Activated T-helper 17 cell treated with anti-CD3 and anti-CD28 coated beads, Interleukin-2, amount 50 U/mL, for 72 hours (primary cell): ENCODE measurements around the gene SLCO4A1. TPM values are rescaled to one million over a fixed set of nuclear protein-coding genes. Genes with fewer than 3 reads are reported as not detected.

Experiments
- ATAC-seq: fragments of 150-1000 bp; cut with Tn5 transposase; replicated peaks from 2 replicates; pipeline ENCODE4 v1.10.0; 2021; ENCODE audit warnings: mild to moderate bottlenecking, moderate library complexity
- H3K27ac Mint-ChIP-seq: one replicate; pipeline ENCODE4 v1.8.0; 2022; ENCODE audit warnings: mixed read lengths
- H3K27me3 Mint-ChIP-seq: one replicate; pipeline ENCODE4 v1.8.0; 2022; ENCODE audit warnings: mixed read lengths
- H3K36me3 Mint-ChIP-seq: one replicate; pipeline ENCODE4 v1.8.0; 2022; ENCODE audit warnings: low read depth, mild to moderate bottlenecking, mixed read lengths
- H3K4me1 Mint-ChIP-seq: one replicate; pipeline ENCODE4 v1.8.0; 2022; ENCODE audit warnings: mixed read lengths
- H3K4me3 Mint-ChIP-seq: one replicate; pipeline ENCODE4 v1.8.0; 2022; ENCODE audit warnings: mild to moderate bottlenecking, mixed read lengths
- H3K9me3 Mint-ChIP-seq: one replicate; pipeline ENCODE4 v1.8.0; 2022; ENCODE audit warnings: mixed read lengths
- total RNA-seq, 2 donors: library from RNA; stranded (reverse); gene quantifications; one replicate each; pipeline ENCODE4 v1.2.3, GENCODE V29; 2022

The SLCO4A1 gene
- total RNA-seq, 2 donors from 2014 or later, result 41.1 to 53.6 TPM

DNA sequence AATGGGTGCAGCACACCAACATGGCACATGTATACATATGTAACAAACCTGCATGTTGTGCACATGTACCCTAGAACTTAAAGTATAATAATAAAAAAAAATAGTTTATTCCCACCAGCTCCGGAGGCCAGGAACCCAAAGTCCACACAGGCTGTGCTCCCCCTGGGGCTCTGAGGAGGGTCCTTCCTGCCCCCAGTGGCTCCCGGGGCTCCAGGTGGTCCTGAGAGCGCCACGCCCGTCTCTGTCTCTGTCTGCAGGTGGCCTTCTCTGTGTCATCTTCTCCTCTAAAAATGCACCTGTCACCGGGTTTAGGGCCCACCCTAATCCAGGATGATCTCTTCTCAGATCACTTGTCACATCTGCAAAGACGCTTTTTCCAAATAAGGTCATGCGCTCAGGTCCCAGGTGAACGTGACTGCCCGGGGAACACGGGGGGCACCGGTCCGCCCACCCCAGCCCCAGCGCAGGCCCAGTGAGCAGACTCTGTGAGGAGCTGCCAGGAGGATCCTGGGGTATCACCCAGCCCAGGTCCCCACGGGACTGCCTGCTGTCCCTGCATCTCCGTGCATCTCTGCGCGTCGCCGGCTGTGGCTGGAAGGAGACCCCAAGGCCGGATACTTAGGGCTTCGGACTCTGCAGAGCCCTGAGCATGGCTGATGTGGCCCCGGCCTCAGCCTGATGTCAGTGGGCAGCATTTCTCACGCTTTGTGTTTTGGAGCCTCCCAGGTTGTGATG lies 11.8 kb downstream of the SLCO4A1 start:
- Mint-ChIP-seq H3K36me3 (peaks cover 33% of the 10 kb centered on the region), H3K9me3 (no peaks in the 10 kb centered on the region), H3K4me3 (no peak overlapping the region), H3K4me1 (peaks cover 25% of the 10 kb centered on the region), H3K27ac (no peak overlapping the region), H3K27me3 (no peaks in the 10 kb centered on the region)
- ATAC-seq, result no peak

DNA sequence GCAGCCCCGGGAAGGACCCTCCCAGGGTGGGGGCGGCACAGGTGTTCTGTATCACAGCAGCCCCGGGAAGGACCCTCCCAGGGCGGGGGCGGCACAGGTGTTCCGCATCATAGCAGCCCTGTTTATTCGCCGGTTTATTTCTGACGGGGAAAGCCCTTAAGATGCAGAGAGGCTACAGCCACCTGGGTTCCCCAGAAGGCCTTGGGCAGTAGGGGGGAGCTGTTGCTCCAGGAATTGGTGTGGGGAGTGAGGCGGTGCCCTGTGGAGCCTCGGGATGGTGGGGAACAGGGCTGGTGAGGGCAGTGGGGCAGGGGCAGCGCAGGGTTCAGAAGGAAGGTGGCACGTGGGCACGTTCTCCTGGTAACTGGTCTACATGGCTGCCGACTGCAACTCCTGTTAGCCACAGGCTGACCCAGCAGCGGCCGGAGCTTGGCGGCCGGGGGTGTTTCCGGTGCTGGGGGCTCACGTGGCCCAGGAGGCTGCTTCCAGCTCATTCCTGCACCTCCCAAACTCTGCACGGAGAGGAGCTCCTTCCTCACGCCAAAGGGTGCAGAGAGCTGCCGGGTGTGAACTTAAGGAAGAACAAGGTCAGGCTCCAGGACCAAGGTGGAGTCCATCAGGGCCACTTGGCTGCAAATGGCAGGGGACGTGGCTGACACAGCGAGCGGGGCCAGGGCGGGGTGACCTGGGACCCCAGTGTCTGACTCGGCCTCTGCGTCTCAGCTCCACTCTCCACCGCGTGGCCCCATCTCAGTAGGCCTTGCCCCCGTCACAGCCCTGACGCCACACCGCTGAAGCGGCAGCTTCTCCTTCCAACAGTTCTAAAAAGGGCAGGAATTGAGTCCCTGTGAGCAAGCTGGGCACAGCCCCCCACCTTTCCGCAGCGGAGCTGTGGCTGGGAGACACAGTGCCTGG lies 13.2 kb downstream of the SLCO4A1 start:
- no peak for ATAC-seq
- H3K27ac Mint-ChIP-seq, result no peak overlapping the region
- H3K36me3 Mint-ChIP-seq, result peaks cover 36% of the 10 kb centered on the region
- no peak overlapping the region for H3K4me3 Mint-ChIP-seq
- H3K4me1 Mint-ChIP-seq, result peaks cover 18% of the 10 kb centered on the region
- no peaks in the 10 kb centered on the region for H3K9me3 Mint-ChIP-seq
- H3K27me3 Mint-ChIP-seq, result no peaks in the 10 kb centered on the region

DNA sequence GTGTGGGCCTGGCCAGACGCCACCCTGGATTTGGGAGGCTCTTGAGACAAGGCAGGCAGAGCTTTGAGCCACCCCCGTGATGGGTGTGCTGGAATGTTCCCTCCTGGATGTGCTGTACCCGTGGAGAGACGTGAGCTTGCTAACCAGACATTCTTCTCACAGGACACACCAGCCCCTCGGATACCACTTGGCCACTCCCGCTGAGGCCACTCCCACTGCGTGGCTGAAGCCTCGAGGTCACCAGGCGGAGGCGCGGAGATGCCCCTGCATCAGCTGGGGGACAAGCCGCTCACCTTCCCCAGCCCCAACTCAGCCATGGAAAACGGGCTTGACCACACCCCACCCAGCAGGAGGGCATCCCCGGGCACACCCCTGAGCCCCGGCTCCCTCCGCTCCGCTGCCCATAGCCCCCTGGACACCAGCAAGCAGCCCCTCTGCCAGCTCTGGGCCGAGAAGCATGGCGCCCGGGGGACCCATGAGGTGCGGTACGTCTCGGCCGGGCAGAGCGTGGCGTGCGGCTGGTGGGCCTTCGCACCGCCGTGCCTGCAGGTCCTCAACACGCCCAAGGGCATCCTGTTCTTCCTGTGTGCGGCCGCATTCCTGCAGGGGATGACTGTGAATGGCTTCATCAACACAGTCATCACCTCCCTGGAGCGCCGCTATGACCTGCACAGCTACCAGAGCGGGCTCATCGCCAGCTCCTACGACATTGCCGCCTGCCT lies 14.1 kb downstream of the SLCO4A1 start:
- no peaks in the 10 kb centered on the region for H3K9me3 Mint-ChIP-seq
- ATAC-seq, result no peak
- no peak overlapping the region for H3K4me3 Mint-ChIP-seq
- peaks cover 11% of the 10 kb centered on the region for H3K4me1 Mint-ChIP-seq
- peaks cover 28% of the 10 kb centered on the region for H3K36me3 Mint-ChIP-seq
- H3K27me3 Mint-ChIP-seq, result no peaks in the 10 kb centered on the region
- H3K27ac Mint-ChIP-seq, result no peak overlapping the region

DNA sequence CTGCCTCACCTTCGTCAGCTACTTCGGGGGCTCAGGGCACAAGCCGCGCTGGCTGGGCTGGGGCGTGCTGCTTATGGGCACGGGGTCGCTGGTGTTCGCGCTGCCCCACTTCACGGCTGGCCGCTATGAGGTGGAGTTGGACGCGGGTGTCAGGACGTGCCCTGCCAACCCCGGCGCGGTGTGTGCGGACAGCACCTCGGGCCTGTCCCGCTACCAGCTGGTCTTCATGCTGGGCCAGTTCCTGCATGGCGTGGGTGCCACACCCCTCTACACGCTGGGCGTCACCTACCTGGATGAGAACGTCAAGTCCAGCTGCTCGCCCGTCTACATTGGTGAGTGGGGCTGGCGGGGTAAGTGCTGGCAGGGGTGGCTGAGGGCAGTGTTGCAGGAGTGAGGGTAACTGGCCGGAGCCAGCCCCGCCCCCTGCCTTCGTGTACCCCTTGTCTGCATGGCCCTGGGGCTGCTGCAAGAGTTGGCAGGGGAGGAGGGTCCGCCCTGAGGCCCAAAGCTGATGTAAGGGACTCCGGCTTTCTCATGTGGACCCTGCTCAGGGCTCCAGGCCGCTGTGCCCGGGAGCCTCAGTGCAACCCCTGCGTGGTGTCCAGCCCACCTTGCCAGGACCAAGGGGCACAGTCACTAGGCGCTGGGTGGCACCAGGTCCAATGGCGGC lies 14.8 kb downstream of the SLCO4A1 start:
- no peaks in the 10 kb centered on the region for H3K9me3 Mint-ChIP-seq
- H3K4me3 Mint-ChIP-seq, result no peak overlapping the region
- H3K36me3 Mint-ChIP-seq, result peaks cover 21% of the 10 kb centered on the region
- H3K27me3 Mint-ChIP-seq, result no peaks in the 10 kb centered on the region
- H3K4me1 Mint-ChIP-seq, result peaks cover 5% of the 10 kb centered on the region
- ATAC-seq, result no peak
- no peak overlapping the region for H3K27ac Mint-ChIP-seq

DNA sequence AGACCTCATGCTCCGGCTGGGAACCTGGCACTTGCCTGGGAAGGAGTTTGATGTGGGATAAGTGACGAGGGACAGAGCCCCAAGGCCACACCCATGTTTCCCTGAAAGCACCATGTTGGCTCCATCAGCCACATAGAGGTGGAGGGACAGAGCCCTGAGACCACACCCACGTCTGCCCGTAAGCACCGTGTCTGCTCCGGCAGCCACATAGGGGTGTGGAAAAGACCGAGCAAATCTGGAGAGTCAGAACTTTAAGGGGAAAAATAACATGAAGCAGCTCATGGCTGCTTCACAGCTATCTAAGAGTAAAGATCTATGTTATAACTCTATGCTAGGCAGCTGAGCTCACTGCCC lies 15.3 kb downstream of the SLCO4A1 start:
- no peak for ATAC-seq
- Mint-ChIP-seq H3K4me3 (no peak overlapping the region), H3K27me3 (no peaks in the 10 kb centered on the region), H3K9me3 (no peaks in the 10 kb centered on the region), H3K36me3 (peaks cover 16% of the 10 kb centered on the region), H3K4me1 (peaks cover under 1% of the 10 kb centered on the region), H3K27ac (no peak overlapping the region)

DNA sequence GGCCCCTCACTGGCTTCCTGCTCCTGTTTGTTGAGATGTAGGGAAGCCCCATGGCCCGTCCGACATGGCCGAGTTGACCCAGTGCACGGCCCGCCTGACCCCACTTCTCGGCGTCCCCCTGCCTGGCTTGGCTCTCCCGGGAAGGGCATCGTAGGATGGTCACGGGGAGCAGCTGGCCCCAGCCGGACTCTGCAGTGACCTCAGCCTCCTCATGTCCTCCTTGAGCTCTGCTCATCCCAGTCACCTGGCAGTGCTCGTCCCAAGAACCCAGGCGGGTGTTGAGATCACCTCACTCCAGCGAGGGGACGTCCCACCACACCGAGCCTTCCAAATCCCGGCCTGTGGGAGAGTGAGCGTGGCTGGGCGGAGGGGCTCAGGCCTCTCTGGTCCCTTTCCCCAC lies 15.7 kb downstream of the SLCO4A1 start:
- Mint-ChIP-seq H3K4me3 (no peak overlapping the region), H3K36me3 (peaks cover 15% of the 10 kb centered on the region), H3K27me3 (no peaks in the 10 kb centered on the region), H3K27ac (no peak overlapping the region), H3K9me3 (no peaks in the 10 kb centered on the region), H3K4me1 (no peaks in the 10 kb centered on the region)
- no peak for ATAC-seq

DNA sequence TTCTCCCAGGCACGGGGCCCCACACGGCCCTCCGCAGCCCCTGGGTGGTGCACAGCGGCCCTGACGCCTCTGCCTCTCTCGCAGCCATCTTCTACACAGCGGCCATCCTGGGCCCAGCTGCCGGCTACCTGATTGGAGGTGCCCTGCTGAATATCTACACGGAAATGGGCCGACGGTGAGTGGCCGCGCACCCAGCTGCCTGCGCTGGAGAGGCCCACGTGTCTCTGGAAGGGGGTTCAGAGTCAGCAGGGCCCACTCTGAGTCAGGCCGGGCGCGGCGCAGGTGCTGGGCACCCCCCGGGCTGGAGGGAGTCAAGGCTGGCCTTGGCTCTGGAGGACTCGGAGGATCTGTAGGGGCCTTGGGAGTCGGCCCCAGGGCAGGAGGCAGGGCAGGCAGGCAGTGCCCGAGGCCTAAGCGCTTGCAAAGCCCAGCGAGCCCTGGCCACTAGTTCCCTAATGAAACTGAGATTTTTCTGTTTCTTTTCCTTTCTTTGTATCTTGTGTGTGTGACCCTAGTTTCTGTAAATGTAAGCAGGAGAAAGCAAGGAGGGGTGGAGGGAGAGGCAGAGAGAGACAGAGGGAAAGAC lies 16.4 kb downstream of the SLCO4A1 start:
- ATAC-seq, result no peak
- H3K4me1 Mint-ChIP-seq, result no peaks in the 10 kb centered on the region
- no peak overlapping the region for H3K4me3 Mint-ChIP-seq
- no peaks in the 10 kb centered on the region for H3K27me3 Mint-ChIP-seq
- H3K9me3 Mint-ChIP-seq, result no peaks in the 10 kb centered on the region
- peaks cover 15% of the 10 kb centered on the region for H3K36me3 Mint-ChIP-seq
- no peak overlapping the region for H3K27ac Mint-ChIP-seq

DNA sequence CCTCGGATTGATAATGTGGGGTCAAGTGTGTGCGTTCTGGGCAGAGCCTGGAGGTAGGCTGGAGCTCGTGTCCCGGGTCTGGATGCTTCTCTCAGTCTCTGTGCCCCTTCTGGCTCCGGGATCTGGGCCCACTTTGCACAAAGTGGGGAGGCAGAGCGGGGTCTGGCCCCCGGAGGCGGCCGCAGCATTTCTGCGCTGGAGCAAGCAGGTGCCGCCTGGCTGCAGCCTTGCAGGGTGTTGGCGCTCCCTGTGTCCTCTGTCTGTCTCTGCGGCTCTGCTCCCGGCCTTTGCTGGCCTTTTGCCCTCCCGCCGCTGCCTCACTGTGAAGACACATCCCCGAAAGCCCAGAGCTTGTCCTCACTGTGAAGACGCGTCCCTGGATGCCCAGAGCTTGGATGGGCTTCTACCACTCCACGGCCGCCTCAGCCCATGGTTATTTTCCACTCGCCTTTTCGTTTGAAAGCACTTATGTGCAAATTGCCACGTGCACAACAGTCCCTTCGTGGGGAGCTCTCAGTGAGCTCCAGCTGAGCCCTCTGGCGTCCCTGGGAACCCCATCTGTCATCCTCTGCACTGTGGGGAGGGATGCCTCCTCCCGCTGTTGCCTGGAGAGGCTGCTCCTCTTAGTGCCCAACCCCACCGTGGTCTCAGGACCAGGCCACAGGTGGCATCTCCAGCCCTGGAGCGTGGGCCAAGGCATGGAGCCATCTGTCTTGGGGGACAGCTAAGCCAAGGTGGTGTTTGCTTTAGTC lies 17.4 kb downstream of the SLCO4A1 start:
- no peaks in the 10 kb centered on the region for H3K9me3 Mint-ChIP-seq
- H3K36me3 Mint-ChIP-seq, result peaks cover 15% of the 10 kb centered on the region
- no peaks in the 10 kb centered on the region for H3K4me1 Mint-ChIP-seq
- no peak overlapping the region for H3K4me3 Mint-ChIP-seq
- H3K27ac Mint-ChIP-seq, result no peak overlapping the region
- no peaks in the 10 kb centered on the region for H3K27me3 Mint-ChIP-seq
- ATAC-seq, result no peak

DNA sequence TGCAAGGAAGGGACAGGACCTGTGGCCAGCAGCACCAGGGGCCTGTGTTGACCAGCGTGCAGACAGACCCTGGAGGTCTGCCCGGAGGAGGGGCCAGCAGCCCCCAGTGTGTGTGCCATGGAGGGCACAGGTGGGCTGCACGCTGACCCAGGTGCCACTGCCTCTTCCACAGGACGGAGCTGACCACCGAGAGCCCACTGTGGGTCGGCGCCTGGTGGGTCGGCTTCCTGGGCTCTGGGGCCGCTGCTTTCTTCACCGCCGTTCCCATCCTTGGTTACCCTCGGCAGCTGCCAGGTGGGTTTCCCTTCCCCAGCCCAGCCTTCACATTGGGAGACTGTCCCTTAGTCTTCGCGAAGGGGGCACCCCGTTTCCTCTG lies 17.9 kb downstream of the SLCO4A1 start:
- ATAC-seq, result no peak
- no peak overlapping the region for H3K27ac Mint-ChIP-seq
- H3K27me3 Mint-ChIP-seq, result no peaks in the 10 kb centered on the region
- H3K9me3 Mint-ChIP-seq, result no peaks in the 10 kb centered on the region
- H3K36me3 Mint-ChIP-seq, result peaks cover 15% of the 10 kb centered on the region
- no peaks in the 10 kb centered on the region for H3K4me1 Mint-ChIP-seq
- H3K4me3 Mint-ChIP-seq, result no peak overlapping the region

DNA sequence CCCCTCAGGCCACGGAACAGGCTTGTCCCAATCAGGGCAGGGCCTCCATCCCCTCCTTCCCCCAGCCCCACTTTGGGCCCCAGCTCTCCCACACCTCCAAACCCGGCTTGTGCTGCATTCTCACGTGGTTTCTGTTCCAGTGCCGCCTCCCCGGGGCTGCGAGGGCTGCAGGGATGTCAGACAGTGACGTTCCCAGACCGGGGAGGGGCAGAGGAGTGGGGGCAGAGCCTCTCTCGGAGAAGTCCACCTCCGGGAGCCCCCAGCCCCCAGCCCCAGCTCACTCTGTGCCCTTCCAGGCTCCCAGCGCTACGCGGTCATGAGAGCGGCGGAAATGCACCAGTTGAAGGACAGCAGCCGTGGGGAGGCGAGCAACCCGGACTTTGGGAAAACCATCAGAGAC lies 18.5 kb downstream of the SLCO4A1 start:
- Mint-ChIP-seq H3K9me3 (no peaks in the 10 kb centered on the region), H3K4me3 (no peak overlapping the region), H3K36me3 (peaks cover 15% of the 10 kb centered on the region), H3K27ac (no peak overlapping the region), H3K27me3 (no peaks in the 10 kb centered on the region), H3K4me1 (no peaks in the 10 kb centered on the region)
- ATAC-seq, result no peak

DNA sequence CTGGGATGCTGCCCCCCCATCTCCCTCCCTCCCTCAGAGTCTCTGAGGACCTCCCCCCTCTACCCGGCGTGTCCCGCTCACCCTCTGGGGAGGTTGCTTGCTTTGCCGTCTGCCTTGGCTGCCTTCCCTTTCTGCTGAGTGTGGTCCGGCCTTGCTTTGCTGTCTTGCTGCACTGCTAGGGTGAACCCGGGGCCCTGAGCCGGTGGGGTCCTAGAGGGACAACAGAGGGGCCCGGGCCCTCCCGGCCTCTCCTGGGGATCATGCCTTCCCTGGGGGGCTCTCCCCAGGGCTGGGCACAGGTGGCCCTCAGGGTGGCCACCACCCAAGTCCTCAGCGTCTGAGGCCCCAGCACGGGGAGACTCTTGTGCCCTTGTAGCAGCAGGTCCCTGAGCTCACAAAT lies 19.3 kb downstream of the SLCO4A1 start:
- Mint-ChIP-seq H3K9me3 (no peaks in the 10 kb centered on the region), H3K27me3 (no peaks in the 10 kb centered on the region), H3K36me3 (peaks cover 15% of the 10 kb centered on the region), H3K27ac (no peak overlapping the region), H3K4me1 (no peaks in the 10 kb centered on the region), H3K4me3 (no peak overlapping the region)
- ATAC-seq, result no peak

DNA sequence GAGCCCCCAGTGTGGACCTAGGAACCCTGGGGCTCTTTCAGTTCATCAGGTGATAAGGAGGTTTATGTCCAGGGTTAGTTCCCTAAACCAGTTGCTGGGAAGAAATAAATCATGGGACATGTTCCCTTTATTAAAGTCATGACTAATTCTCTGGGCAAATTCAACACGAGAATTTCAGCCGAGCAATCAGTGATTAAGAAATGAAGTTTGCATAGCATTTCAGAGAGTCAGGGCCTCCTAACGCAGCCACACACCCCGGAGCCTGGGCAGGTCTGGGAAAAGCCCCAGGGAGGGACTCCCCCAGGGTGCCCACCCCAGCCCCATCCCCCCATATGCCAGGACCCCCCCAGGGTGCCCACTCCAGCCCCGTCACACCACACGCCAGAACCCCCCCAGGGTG lies 20.1 kb downstream of the SLCO4A1 start:
- no peaks in the 10 kb centered on the region for H3K4me1 Mint-ChIP-seq
- no peak overlapping the region for H3K27ac Mint-ChIP-seq
- H3K9me3 Mint-ChIP-seq, result no peaks in the 10 kb centered on the region
- no peak for ATAC-seq
- H3K4me3 Mint-ChIP-seq, result no peak overlapping the region
- peaks cover 20% of the 10 kb centered on the region for H3K36me3 Mint-ChIP-seq
- no peaks in the 10 kb centered on the region for H3K27me3 Mint-ChIP-seq

DNA sequence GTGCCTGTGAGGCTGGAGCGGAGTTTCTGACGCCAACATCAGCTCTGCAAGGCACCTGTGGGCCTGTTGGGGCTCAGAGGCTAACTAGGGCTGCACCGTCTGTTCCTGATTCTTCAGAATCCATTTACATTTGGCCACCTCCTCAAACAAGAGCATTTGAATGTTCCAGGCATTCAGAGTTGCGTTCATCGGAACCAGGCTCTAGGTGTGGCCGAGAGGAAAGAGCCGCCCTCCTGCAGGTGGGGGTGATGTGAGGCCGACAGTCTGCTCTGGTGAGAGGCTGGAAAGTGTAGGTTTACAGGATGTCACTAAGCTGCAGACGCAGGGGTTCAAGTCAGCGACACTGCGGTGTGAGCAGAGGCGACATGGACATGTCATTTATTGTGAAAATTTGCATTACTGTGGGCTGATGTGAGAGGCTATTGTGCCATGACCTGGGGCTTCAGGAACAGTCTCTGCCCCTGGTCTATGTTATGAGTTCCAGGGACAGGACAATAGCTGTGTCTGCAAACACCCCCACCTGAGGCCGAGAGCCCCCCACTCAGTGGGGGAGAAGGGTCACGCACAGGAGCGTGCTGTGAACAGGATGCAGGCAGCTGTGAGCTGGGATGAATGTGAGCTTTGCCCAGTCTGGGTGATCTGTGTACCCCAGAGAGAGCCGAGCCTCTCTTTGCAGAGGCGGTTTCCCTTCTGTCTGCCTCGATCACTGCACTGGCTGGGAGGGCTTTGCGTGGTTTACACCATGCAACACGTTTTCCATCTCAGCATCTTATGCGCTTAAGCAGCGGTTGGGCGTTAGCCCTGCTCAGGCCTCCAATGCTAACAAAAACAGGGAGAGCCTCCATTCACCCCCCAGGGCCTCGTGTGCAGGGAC lies 21.1 kb downstream of the SLCO4A1 start:
- H3K36me3 Mint-ChIP-seq, result peaks cover 26% of the 10 kb centered on the region
- peak overlapping the region; percentile 38 for H3K27ac Mint-ChIP-seq
- no peaks in the 10 kb centered on the region for H3K27me3 Mint-ChIP-seq
- H3K4me1 Mint-ChIP-seq, result no peaks in the 10 kb centered on the region
- no peaks in the 10 kb centered on the region for H3K9me3 Mint-ChIP-seq
- H3K4me3 Mint-ChIP-seq, result no peak overlapping the region
- ATAC-seq, result no peak
